ENCODE measurements around the gene CEMP1.

DNA sequence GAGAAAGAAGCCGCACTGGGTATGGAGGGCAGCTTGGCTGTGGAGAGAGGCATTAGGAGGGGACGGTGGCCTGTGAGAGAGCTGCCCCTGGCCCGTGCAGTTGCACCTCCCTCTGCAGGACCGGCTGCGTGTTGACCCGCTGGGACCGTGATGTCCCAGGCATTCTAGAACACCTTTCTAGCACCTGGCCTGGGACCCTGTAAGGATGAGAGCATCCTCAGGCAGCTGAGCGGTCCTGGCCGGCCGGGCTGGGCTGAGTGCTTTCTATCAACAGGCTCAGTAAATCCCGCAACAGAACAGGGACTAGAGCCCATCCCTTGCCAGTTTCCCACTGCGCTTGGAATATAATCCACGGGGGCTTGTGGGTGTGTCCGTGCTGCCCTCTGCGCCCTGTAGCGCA, 41.6 kb downstream of the CEMP1 start:
- TF ChIP-seq, protein P1, sequence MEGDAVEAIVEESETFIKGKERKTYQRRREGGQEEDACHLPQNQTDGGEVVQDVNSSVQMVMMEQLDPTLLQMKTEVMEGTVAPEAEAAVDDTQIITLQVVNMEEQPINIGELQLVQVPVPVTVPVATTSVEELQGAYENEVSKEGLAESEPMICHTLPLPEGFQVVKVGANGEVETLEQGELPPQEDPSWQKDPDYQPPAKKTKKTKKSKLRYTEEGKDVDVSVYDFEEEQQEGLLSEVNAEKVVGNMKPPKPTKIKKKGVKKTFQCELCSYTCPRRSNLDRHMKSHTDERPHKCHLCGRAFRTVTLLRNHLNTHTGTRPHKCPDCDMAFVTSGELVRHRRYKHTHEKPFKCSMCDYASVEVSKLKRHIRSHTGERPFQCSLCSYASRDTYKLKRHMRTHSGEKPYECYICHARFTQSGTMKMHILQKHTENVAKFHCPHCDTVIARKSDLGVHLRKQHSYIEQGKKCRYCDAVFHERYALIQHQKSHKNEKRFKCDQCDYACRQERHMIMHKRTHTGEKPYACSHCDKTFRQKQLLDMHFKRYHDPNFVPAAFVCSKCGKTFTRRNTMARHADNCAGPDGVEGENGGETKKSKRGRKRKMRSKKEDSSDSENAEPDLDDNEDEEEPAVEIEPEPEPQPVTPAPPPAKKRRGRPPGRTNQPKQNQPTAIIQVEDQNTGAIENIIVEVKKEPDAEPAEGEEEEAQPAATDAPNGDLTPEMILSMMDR (IDR thresholded peaks at IDR 0.05): no peak
- no peak for TF ChIP-seq POLR2A (IDR thresholded peaks at IDR 0.05)
- TF ChIP-seq POLR2AphosphoS5 (IDR thresholded peaks at IDR 0.05; ENCODE audit: insufficient read depth in 1 of 2, low read depth in 1 of 2): no peak

Measured in vagina (tissue), 2 donors.